8988T (cell line): Measurements from ENCODE around the gene CENPX.

Source experiments
- DNase-seq: peaks from one replicate; pipeline ENCODE4 v3.0.0; 2011

Gene CENPX

GRCh38 chr17:82021900-82022309 is 773 bp downstream of the CENPX start:
- DNase-seq: no peak

DNA sequence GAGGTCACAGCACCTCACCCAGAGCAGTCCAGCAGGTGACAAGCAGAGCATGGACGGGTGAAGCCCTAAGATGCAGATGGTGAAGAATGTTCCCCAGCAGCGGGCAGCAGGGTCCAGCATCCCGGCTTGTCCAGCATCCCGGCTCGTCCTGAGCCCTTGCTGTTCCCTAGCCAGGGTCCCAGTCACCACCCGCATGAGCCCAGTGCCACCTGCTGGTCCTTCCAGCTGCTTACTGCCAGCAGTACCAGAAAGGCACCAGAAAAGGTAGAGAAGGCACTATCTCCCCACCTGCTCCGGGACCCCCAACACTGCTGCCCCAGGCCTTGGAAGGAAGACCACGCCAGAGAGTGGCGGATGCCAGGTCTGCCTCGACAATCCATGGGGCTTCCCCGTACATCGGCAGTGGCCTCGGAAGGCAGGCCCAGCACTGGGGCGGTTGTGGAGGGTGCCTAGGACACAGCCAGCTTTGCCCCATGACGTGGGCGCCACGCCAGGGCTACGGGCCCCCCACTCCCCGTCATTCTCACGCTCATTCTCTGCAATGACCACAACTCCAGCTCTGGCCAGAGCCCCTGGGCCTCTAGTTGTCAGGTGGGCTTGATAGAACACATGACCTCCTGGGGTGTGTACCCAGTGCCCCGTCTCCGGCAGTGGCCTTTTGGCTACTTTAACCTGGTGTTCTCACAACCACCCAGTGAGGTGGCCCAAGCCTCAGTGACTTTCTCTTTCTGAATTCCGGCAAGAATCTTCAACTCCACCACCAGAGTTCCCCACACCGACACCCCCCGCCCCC is 1.4 kb downstream of the CENPX start:
- peak; percentile 70 for DNase-seq

GRCh38 chr17:82020572-82021106 is 2.0 kb downstream of the CENPX start:
- no peak for DNase-seq

- peak; percentile 81 for DNase-seq
These were observed 2.7 kb downstream of the CENPX start for GRCh38 chr17:82019690-82020571.

- DNase-seq: no peak
These were observed 3.5 kb downstream of the CENPX start for GRCh38 chr17:82018989-82019689.

- DNase-seq: no peak
These were observed 4.3 kb downstream of the CENPX start for GRCh38 chr17:82018152-82018988.

DNA sequence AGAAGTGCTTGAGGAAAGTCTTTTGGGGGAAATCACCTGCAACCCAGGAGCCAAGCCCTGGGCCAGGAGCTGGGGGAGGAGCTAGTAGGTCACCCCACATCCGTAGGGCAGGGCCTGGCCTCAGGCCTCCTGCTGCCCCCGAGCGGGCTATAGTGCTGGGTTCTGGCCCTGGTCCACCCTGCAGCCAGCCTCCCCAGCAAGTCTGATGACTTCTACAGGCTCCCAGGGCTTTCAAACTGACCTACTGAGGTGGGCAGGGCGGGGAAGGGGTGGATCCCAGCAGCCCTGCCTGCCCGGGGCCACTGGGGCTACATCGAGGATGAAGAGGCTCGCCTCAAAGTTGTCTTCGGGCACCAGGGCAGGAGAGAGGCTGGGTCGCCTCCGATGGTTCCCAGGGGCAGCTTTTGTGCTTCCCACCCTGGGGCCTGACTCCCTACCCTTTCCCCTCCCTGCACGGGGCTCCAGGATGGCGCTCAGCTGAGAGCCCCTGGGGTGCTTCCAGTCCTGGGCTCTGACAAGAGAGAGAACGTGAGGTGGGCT is 5.0 kb downstream of the CENPX start:
- no peak for DNase-seq

- DNase-seq: no peak
These were observed 5.7 kb downstream of the CENPX start for GRCh38 chr17:82016875-82017459.

DNA sequence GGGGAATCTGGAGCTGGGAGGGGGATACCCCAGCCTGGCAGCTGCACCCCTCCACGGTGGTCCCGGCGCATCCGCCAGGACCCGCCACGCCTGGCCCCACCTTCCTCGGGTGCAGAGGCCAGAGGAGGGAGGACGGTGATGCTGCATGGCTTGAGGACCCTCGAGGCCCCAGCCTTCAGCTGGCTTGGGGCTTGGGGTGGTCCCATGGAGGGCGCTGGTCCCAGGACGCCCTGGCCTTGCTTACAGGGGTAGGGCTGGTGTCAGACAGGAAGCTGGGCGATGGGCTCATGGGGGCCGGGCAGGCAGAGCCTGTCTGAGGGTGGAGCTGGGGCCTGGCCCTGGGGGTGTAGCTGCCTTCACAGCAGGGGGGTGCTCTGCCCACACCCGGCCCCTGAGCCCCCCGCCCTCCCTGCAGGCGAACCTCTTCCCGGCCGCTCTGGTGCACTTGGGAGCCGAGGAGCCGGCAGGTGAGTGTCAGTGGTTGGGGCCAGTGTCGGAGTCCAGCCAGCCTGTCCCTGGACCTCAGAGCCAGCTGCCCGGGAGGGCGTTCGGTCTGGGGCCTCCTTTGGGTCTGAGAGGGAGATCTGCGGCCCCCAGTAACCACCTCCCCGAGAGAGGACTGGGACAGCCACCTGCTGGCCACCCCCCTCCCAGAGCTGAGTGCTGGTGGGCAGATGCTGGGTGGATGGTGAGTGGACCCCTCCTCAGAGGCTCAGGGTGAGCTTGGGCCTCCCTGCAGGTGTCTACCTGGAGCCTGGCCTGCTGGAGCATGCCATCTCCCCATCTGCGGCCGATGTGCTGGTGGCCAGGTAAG is 6.4 kb downstream of the CENPX start:
- no peak for DNase-seq

DNA sequence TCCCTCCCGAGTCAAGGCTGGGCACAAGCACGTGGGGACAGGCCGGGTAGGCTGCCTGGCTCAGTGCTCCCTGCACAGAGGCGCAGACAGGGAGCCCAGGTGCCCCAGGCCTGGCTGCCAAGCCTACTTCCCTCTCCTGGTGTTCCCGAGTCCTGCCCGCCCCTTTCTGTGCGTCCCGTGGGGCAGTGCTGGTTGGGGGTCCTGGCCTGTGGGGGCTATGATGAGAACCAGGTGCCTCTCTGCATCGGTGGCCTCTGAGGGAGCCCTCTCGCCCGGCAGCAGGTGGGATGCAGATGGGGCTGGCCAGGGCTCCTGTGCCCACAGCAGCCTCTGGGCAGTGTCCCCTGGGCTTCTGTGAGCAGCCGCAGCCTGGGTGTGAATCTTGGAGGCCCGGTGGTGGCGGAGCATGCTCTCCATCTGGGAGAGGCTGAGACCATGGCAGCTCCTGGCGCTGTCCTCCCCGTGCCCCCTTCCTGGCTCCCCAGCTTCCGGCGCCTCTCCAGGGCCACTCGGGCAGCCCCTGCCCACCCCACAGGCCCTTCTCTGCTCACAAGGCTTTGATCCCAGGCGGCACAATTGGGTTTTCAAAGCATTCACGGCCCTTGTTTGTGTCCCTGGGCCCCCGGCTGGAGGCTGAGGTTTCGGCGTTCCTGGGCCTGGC is 7.2 kb downstream of the CENPX start:
- no peak for DNase-seq

DNA sequence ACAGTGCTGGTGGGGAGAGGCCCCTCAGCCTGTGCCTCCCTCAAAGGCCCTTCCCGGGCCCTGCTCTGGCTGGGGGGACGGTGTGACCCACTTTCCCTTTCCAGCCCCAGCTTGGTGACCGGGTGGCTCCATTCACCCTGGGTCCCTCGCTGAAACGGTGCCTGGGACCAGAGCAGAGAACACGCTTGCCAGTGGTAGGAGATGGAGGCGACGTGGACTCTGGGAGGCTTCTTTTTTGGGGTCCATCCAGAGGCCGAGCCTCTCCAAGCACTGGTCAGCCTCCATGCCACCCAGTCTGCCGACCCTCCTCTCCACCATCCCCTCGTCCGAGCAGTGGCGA is 7.7 kb downstream of the CENPX start:
- DNase-seq: no peak

DNA sequence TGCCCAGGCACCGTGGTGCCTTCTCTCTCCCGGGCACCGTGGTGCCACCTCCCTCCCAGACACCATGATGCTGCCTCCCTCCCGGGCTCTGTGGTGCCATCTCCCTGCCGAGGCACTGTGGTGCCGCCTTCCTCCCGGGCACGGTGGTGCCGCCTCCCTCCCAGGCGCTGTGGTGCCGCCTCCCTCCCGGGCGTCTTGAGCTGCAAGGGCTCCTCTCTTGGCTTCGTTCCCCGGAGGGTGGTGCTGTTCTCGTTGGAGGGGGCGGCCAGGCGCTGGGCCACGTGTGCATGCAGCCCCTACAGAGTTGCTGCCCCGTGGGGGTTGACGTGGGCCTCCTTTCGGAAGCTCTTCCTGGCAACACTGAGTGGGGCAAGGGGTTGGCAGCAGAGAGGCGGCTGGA is 8.2 kb downstream of the CENPX start:
- no peak for DNase-seq

DNA sequence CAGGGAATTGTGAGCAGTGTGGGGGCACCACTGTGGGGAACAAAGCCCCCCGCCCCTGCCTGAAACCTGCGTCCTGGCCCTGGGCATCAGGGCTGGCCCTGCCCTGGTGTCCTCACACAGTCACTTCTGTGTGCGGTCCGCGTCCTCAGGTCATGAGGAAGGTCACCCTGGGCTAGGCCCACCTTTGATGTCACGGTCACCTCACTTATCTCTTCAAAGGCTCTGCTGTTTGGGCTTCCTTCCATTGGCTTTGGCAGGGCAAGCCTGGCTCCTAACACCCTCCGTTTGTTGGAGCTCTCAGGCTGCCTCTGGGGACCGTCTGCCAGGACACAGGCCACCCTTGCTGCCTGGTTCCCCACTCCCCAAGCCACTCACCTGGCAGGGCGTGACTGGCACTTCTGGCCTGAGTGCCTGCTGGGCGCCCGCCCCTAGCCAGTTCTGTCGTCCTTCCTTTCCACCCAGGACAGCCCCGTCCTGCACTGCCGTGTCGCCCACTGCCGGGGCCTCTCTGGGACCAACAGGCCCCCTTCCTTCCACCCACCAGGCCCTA is 8.8 kb downstream of the CENPX start:
- no peak for DNase-seq

DNA sequence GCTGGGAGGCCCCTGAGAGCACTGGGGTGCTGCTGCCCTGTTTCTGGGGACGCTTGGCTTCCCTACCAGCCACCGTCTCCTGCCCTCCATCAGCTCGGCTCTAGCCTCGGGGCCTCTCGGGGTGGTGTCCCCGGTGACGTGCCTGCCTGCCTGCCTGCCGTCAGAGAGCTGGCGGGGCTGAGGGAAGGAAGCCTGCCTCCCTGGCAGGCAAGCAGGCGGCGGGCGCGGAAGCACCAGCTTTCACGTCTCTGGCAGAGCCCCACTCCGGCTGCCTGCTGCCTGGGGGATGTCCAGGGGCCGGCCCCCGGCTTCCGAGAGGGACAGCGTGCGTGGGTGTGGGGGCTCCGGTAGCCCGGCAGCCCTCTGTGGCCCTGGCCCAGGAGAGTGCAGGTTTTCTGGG is 9.3 kb downstream of the CENPX start:
- no peak for DNase-seq

DNA sequence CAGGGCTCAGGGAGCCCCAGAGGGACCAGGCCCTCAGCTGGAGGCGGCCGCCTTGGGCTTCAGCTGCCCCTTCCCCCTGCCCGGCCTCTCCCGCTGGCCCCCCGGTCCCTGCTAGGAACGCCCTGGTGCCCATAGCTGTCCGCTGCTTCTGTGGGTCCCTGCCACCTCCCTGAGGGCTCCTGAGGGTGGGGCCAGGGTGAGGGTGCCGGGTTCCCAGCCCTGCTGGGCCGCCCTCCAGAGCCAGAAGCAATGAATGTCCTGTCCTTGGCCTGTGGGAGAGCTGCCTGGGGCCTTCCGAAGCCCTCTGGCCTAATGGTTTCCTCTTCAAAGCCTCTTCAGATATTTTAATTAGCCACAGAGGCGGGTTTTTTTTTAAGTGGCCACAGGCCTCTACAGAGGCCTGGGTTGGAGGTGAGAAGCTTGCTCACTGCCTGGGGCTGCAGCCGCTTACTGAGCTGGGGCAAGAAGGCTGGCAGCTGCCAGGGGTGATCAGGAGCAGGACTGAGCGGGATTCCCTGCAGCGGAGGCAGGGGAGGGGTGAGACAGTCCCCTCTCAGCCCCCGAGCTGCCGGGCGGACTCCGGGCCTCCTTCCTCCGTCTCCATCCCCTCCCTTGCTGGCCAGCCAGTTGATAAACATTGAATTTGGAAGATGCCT is 9.9 kb downstream of the CENPX start:
- DNase-seq: no peak

- DNase-seq: no peak
These were observed 10.4 kb downstream of the CENPX start for GRCh38 chr17:82012261-82012639.

GRCh38 chr17:82011617-82012187 is 11.0 kb downstream of the CENPX start:
- DNase-seq: no peak

DNA sequence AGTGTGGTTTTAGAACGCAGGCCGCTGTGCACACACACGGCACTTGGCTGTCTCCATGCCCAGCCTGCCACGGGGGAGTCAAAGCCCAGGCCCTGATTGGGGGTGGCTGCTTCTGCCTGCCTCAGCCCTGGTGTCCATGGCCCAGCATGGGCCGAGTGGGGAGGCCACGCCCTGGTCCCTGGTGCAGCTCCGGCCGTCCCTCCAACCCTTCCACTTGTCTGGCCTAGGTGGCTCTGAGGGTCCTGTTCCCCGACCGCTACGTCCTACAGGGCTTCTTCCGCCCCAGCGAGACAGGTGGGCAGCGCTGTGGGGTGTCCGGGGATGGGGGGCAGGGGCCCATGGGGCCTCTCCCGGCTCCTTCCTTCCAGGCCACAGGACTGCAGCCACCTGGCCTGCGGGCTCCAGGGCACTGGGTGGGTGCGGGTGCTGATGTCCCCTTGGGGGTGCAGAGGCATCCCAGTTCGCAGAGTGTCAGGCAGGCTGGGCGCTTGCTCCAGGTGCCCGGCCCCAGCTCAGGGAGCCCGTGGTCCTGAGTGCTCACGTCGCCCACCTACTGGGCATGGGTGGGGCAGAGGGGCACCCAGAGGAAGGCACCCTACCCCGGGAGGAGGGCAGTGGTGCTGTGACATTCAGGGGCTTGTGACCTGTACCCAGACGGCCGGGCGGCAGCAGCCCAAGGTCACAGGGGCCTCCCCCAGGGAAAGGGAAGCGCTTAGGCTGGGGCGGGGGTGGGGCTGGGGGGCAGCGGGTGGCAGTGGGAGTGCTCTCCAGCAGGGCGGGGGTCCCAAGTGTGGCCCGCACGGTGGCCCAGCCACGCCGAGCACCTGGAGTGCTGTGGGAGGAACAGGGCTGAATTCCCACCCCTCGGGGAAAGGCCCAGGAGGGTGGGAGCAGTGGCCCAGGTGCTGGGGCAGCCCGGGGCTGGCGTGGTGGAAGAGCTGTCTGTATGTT is 11.8 kb downstream of the CENPX start:
- no peak for DNase-seq
